HCT116 (cell line): ENCODE data around the gene GNG12.

ENCODE experiments used
- EZH2 ChIP-seq: fragments of 200-600 bp; sonication (generic); IDR thresholded peaks from 2 replicates; pipeline ENCODE4 v1.6.1; 2017; ENCODE audit warnings: antibody characterized with exemption, mixed run types
- POLR2A ChIP-seq: IDR thresholded peaks from 2 replicates; pipeline ENCODE4 v1.7.0; 2011; ENCODE audit warnings: borderline replicate concordance; ENCODE audit not compliant: insufficient read depth, insufficient read length; ENCODE audit errors: extremely low read depth
- ZFX ChIP-seq: fragments of 450-650 bp; IDR thresholded peaks from 2 replicates; pipeline ENCODE4 v1.6.1; 2017

- TF ChIP-seq EZH2: no peak
- no peak for TF ChIP-seq POLR2A
- no peak for TF ChIP-seq ZFX
Measured at GRCh38 chr1:67722292-67722944, 110.8 kb downstream of the GNG12 start.
